Right cardiac atrium (tissue), 5 donors: ENCODE measurements around the gene NUBP2. TPM values are rescaled to one million over a fixed set of nuclear protein-coding genes. Genes with fewer than 3 reads are reported as not detected.

Experiments used
- ATAC-seq, 2 donors: fragments of 200-7000 bp; cut with Tn5 transposase; one replicate each; pipeline versions ENCODE4 v1.8.0 to v1.9.1; 2020; ENCODE audit warnings: moderate library complexity in 2 of 2, mild to moderate bottlenecking in 1 of 2
- DNase-seq, 3 donors: peaks; one replicate each; pipeline ENCODE4 v3.0.0-alpha.2; 2020
- H3K27ac ChIP-seq: one replicate; pipeline ENCODE4 v1.5.1; 2013; ENCODE audit warnings: mild to moderate bottlenecking, low read length, control low read depth, moderate library complexity
- H3K27me3 ChIP-seq: one replicate; pipeline ENCODE4 v1.6.1; 2013; ENCODE audit not compliant: control insufficient read depth, insufficient read depth
- H3K4me1 ChIP-seq: one replicate; pipeline ENCODE4 v1.6.1; 2013; ENCODE audit warnings: low read length; ENCODE audit not compliant: control insufficient read depth, insufficient read depth
- H3K4me3 ChIP-seq: one replicate; pipeline ENCODE4 v1.5.1; 2013; ENCODE audit warnings: low read length, control low read depth
- H3K9me3 ChIP-seq: one replicate; pipeline ENCODE4 v1.6.1; 2013; ENCODE audit warnings: low read length; ENCODE audit not compliant: control insufficient read depth
- WGBS: extraction: QIAGEN DNeasy Blood & Tissue Kit; methylation state at CpG from one replicate; pipeline ENCODE4 v1.1.7; 2013; 5-methylcytosine and 5-hydroxymethylcytosine counted together
- intact Hi-C, 4 donors: fragments of 100-400 bp; cut with DNase I; formaldehyde crosslinking; loops; one replicate each; pipeline versions ENCODE4 v1.11.0 to v1.14.0; 2022 to 2023
- polyA plus RNA-seq: library from polyadenylated mRNA; stranded (reverse); fragments of 200-250 nt; gene quantifications from one replicate; pipeline ENCODE4 v1.2.3, GENCODE V29; 2013
- total RNA-seq, 4 donors: library from RNA; stranded (reverse); fragmentation: NEBNext Ultra II Directional; extraction: Animal tissue kit (Norgen Biotek cat#: 25700); gene quantifications; one replicate each; pipeline ENCODE4 v1.2.1, GENCODE V29; 2021
- donor health status: healthy with polysubstance abuse.
- donor health status: DM: no; HTN: yes; CAD: no.
- donor health status: DM: no; HTN: no; CAD: no.
- donor health status: DM: no; HTN: yes; CAD: no; lungs with severe emphysema.
- donor health status: DM: yes; HTN: yes; CAD: no.

Gene NUBP2
- total and polyA plus RNA-seq, 5 donors: 33.1 to 45.3 (median 37.7) TPM

- ATAC-seq (no peak), DNase-seq (peak in 2 of 3 donors; percentile 50 to 54)
- Histone ChIP-seq H3K27ac (no peak overlapping the region), H3K4me3 (no peak overlapping the region), H3K27me3 (no peaks in the 10 kb centered on the region), H3K4me1 (peaks cover 8% of the 10 kb centered on the region), H3K9me3 (no peaks in the 10 kb centered on the region)
- WGBS: 84% methylated on average over 34 of the region's 34 CpGs
- intact Hi-C loops: loop anchor here in 1 of 4 donors (5.0 kb wide), 1 partner anchor 66 kb away; no protein-coding TSS in a partner anchor
These were observed 4.3 kb upstream of the NUBP2 start for GRCh38 chr16:1778200-1779179.

GRCh38 chr16:1779234-1779701 is 3.5 kb upstream of the NUBP2 start:
- ATAC-seq (no peak), DNase-seq (peak in 2 of 3 donors; percentile 54 to 58)
- Histone ChIP-seq H3K27me3 (no peaks in the 10 kb centered on the region), H3K9me3 (no peaks in the 10 kb centered on the region), H3K4me3 (no peak overlapping the region), H3K27ac (no peak overlapping the region), H3K4me1 (peaks cover 3% of the 10 kb centered on the region)
- 81% methylated on average over 8 of the region's 8 CpGs for WGBS
- intact Hi-C loops: loop anchor here in 1 of 4 donors (5.0 kb wide), 1 partner anchor 67 kb away; no protein-coding TSS in a partner anchor

GRCh38 chr16:1779741-1780676 is 2.8 kb upstream of the NUBP2 start:
- Histone ChIP-seq H3K4me3 (no peak overlapping the region), H3K27ac (no peak overlapping the region), H3K4me1 (peaks cover 3% of the 10 kb centered on the region), H3K9me3 (no peaks in the 10 kb centered on the region), H3K27me3 (no peaks in the 10 kb centered on the region)
- whole genome bisulfite sequencing: 81% methylated on average over 27 of the region's 27 CpGs
- no peak for ATAC-seq
- DNase-seq: peak; percentile 17 to 66 (median 65)
- intact Hi-C loops: loop anchor here in 1 of 4 donors (5.0 kb wide), 1 partner anchor 68 kb away; no protein-coding TSS in a partner anchor

GRCh38 chr16:1780677-1781072 is 2.1 kb upstream of the NUBP2 start:
- H3K27ac ChIP-seq: no peak overlapping the region
- peaks cover 3% of the 10 kb centered on the region for H3K4me1 ChIP-seq
- no peak overlapping the region for H3K4me3 ChIP-seq
- intact Hi-C loops: no loop called here
- peak in 1 of 3 donors; percentile 5 for DNase-seq
- no peaks in the 10 kb centered on the region for H3K9me3 ChIP-seq
- WGBS: 80% methylated on average over 6 of the region's 6 CpGs
- ATAC-seq: no peak
- H3K27me3 ChIP-seq: no peaks in the 10 kb centered on the region

- ATAC-seq (no peak), DNase-seq (peak; percentile 21 to 61 (median 43))
- WGBS: 65% methylated on average over 20 of the region's 20 CpGs
- H3K27ac ChIP-seq: no peak overlapping the region
- intact Hi-C loops: no loop called here
- no peaks in the 10 kb centered on the region for H3K27me3 ChIP-seq
- H3K4me1 ChIP-seq: peaks cover 3% of the 10 kb centered on the region
- H3K4me3 ChIP-seq: peak overlapping the region; percentile 91
- H3K9me3 ChIP-seq: no peaks in the 10 kb centered on the region
These were observed 1.5 kb upstream of the NUBP2 start for GRCh38 chr16:1781254-1781653.

- under 1% methylated on average over 70 of the region's 70 CpGs for WGBS
- Histone ChIP-seq H3K4me3 (peak overlapping the region; percentile 91), H3K27ac (peak overlapping the region; percentile 72), H3K9me3 (no peaks in the 10 kb centered on the region), H3K4me1 (peaks cover 3% of the 10 kb centered on the region), H3K27me3 (no peaks in the 10 kb centered on the region)
- DNase-seq: peak in 2 of 3 donors; percentile 34 to 73
- intact Hi-C loops: no loop called here
- peak; percentile 0 for ATAC-seq
These were observed 877 bp upstream of the NUBP2 start for GRCh38 chr16:1781758-1782407.

GRCh38 chr16:1784977-1785845 is 2.5 kb downstream of the NUBP2 start:
- Histone ChIP-seq H3K27me3 (no peaks in the 10 kb centered on the region), H3K9me3 (no peaks in the 10 kb centered on the region), H3K4me3 (no peak overlapping the region), H3K27ac (no peak overlapping the region), H3K4me1 (peaks cover 3% of the 10 kb centered on the region)
- ATAC-seq: no peak
- intact Hi-C loops: no loop called here
- WGBS: 87% methylated on average over 26 of the region's 26 CpGs
- peak in 2 of 3 donors; percentile 22 to 47 for DNase-seq

- ATAC-seq (no peak), DNase-seq (peak in 1 of 3 donors; percentile 55)
- Histone ChIP-seq H3K4me1 (peaks cover 3% of the 10 kb centered on the region), H3K27me3 (no peaks in the 10 kb centered on the region), H3K4me3 (no peak overlapping the region), H3K27ac (no peak overlapping the region), H3K9me3 (no peaks in the 10 kb centered on the region)
- WGBS: 88% methylated on average over 14 of the region's 14 CpGs
- intact Hi-C loops: no loop called here
These were observed 3.0 kb downstream of the NUBP2 start for GRCh38 chr16:1785846-1786170.

GRCh38 chr16:1786242-1787055 is 3.7 kb downstream of the NUBP2 start:
- H3K4me3 ChIP-seq: no peak overlapping the region
- DNase-seq: peak; percentile 30 to 67 (median 54)
- no peaks in the 10 kb centered on the region for H3K9me3 ChIP-seq
- no peaks in the 10 kb centered on the region for H3K4me1 ChIP-seq
- no peaks in the 10 kb centered on the region for H3K27me3 ChIP-seq
- no peak for ATAC-seq
- intact Hi-C loops: no loop called here
- H3K27ac ChIP-seq: no peak overlapping the region
- WGBS: 88% methylated on average over 51 of the region's 51 CpGs
